HEK293 (cell line): Measurements from ENCODE around the gene SLC23A3.

ENCODE experiments used
- KLF16 ChIP-seq: fragments of 450-650 bp; formaldehyde crosslinking; IDR thresholded peaks from 2 replicates; pipeline ENCODE4 v1.5.1; 2017; ENCODE audit warnings: missing biosample characterization, missing genetic modification characterization
- KLF9 ChIP-seq: fragments of 450-650 bp; formaldehyde crosslinking; IDR thresholded peaks from 2 replicates; pipeline ENCODE4 v1.5.1; 2016; ENCODE audit warnings: missing biosample characterization, missing genetic modification characterization, low read depth
- MEIS1 ChIP-seq: sonication (generic); formaldehyde crosslinking; IDR thresholded peaks from 2 replicates; pipeline ENCODE4 v1.8.1; 2022; ENCODE audit warnings: missing genetic modification reagents, mild to moderate bottlenecking, borderline replicate concordance
- REPIN1 ChIP-seq: fragments of 450-650 bp; formaldehyde crosslinking; IDR thresholded peaks from 2 replicates; pipeline ENCODE4 v1.5.1; 2017; ENCODE audit warnings: missing biosample characterization, missing genetic modification characterization, low read depth
- WT1 ChIP-seq: fragments of 450-650 bp; formaldehyde crosslinking; IDR thresholded peaks from 2 replicates; pipeline ENCODE4 v1.5.1; 2016; ENCODE audit warnings: missing biosample characterization, missing genetic modification characterization
- ZBTB44 ChIP-seq: fragments of 450-650 bp; IDR thresholded peaks from 2 replicates; pipeline ENCODE4 v1.5.1; 2018; ENCODE audit warnings: missing biosample characterization, mild to moderate bottlenecking, missing genetic modification characterization
- ZBTB8A ChIP-seq: fragments of 450-650 bp; formaldehyde crosslinking; IDR thresholded peaks from 2 replicates; pipeline ENCODE4 v1.5.1; 2016; ENCODE audit warnings: missing biosample characterization, missing genetic modification characterization
- ZFP69B ChIP-seq: fragments of 450-650 bp; formaldehyde crosslinking; IDR thresholded peaks from 2 replicates; pipeline ENCODE4 v1.5.1; 2016; ENCODE audit warnings: missing biosample characterization, missing genetic modification characterization
- ZNF202 ChIP-seq: fragments of 450-650 bp; formaldehyde crosslinking; IDR thresholded peaks from 2 replicates; pipeline ENCODE4 v1.5.1; 2016; ENCODE audit warnings: missing biosample characterization, missing genetic modification characterization, borderline replicate concordance
- ZNF311 ChIP-seq: fragments of 450-650 bp; formaldehyde crosslinking; IDR thresholded peaks from 2 replicates; pipeline ENCODE4 v1.5.1; 2017; ENCODE audit warnings: missing biosample characterization, missing genetic modification characterization, borderline replicate concordance
- ZNF362 ChIP-seq: fragments of 450-650 bp; formaldehyde crosslinking; IDR thresholded peaks from 2 replicates; pipeline ENCODE4 v1.5.1; 2016; ENCODE audit warnings: missing biosample characterization, missing genetic modification characterization
- ZNF366 ChIP-seq: fragments of 450-650 bp; formaldehyde crosslinking; conservative IDR thresholded peaks from 2 replicates; pipeline ENCODE4 v1.5.1; 2016; ENCODE audit warnings: missing biosample characterization, missing genetic modification characterization
- ZNF404 ChIP-seq: fragments of 450-650 bp; formaldehyde crosslinking; IDR thresholded peaks from 2 replicates; pipeline ENCODE4 v1.5.1; 2017; ENCODE audit warnings: missing biosample characterization, missing genetic modification characterization
- ZNF555 ChIP-seq: fragments of 450-650 bp; formaldehyde crosslinking; conservative IDR thresholded peaks from 2 replicates; pipeline ENCODE4 v1.5.1; 2017; ENCODE audit warnings: missing biosample characterization, mild to moderate bottlenecking, missing genetic modification characterization, inconsistent platforms
- ZNF621 ChIP-seq: fragments of 450-650 bp; formaldehyde crosslinking; IDR thresholded peaks from 2 replicates; pipeline ENCODE4 v1.5.1; 2017; ENCODE audit warnings: missing biosample characterization, missing genetic modification characterization
- ZNF626 ChIP-seq: fragments of 450-650 bp; sonication (Bioruptor Pico); formaldehyde crosslinking; IDR thresholded peaks from 2 replicates; pipeline ENCODE4 v1.5.1; 2018; ENCODE audit warnings: missing biosample characterization, missing genetic modification characterization, inconsistent platforms
- ZNF707 ChIP-seq: fragments of 450-650 bp; formaldehyde crosslinking; IDR thresholded peaks from 2 replicates; pipeline ENCODE4 v1.5.1; 2016; ENCODE audit warnings: missing biosample characterization, missing genetic modification characterization
- ZNF776 ChIP-seq: fragments of 450-650 bp; formaldehyde crosslinking; IDR thresholded peaks from 2 replicates; pipeline ENCODE4 v1.5.0; 2017; ENCODE audit warnings: missing biosample characterization, missing genetic modification characterization, borderline replicate concordance
- ZNF777 ChIP-seq: fragments of 450-650 bp; formaldehyde crosslinking; IDR thresholded peaks from 2 replicates; pipeline ENCODE4 v1.5.1; 2017; ENCODE audit warnings: missing biosample characterization, missing genetic modification characterization, borderline replicate concordance
- ZNF792 ChIP-seq: fragments of 450-650 bp; formaldehyde crosslinking; IDR thresholded peaks from 2 replicates; pipeline ENCODE4 v1.5.1; 2016; ENCODE audit warnings: missing biosample characterization, missing genetic modification characterization
- ZSCAN16 ChIP-seq: fragments of 450-650 bp; formaldehyde crosslinking; IDR thresholded peaks from 2 replicates; pipeline ENCODE4 v1.5.1; 2016; ENCODE audit warnings: missing biosample characterization, missing genetic modification characterization
- TF ChIP-seq, protein P1 (sequence below): fragments of 450-650 bp; formaldehyde crosslinking; conservative IDR thresholded peaks from 2 replicates; pipeline ENCODE4 v1.5.1; 2016; ENCODE audit warnings: low read depth, missing biosample characterization, missing genetic modification characterization
- TF ChIP-seq, protein P2 (sequence below): fragments of 450-650 bp; formaldehyde crosslinking; conservative IDR thresholded peaks from 2 replicates; pipeline ENCODE4 v1.5.1; 2016; ENCODE audit warnings: low read depth, missing biosample characterization, missing genetic modification characterization
- TF ChIP-seq, protein P3 (sequence below): fragments of 450-650 bp; formaldehyde crosslinking; IDR thresholded peaks from 2 replicates; pipeline ENCODE4 v1.5.1; 2016; ENCODE audit warnings: missing biosample characterization, missing genetic modification characterization

The SLC23A3 gene

GRCh38 chr2:219176818-219177551 lies 7.2 kb upstream of the SLC23A3 start, which contains the start of gene CNPPD1 (continued):
- TF ChIP-seq, protein P1, sequence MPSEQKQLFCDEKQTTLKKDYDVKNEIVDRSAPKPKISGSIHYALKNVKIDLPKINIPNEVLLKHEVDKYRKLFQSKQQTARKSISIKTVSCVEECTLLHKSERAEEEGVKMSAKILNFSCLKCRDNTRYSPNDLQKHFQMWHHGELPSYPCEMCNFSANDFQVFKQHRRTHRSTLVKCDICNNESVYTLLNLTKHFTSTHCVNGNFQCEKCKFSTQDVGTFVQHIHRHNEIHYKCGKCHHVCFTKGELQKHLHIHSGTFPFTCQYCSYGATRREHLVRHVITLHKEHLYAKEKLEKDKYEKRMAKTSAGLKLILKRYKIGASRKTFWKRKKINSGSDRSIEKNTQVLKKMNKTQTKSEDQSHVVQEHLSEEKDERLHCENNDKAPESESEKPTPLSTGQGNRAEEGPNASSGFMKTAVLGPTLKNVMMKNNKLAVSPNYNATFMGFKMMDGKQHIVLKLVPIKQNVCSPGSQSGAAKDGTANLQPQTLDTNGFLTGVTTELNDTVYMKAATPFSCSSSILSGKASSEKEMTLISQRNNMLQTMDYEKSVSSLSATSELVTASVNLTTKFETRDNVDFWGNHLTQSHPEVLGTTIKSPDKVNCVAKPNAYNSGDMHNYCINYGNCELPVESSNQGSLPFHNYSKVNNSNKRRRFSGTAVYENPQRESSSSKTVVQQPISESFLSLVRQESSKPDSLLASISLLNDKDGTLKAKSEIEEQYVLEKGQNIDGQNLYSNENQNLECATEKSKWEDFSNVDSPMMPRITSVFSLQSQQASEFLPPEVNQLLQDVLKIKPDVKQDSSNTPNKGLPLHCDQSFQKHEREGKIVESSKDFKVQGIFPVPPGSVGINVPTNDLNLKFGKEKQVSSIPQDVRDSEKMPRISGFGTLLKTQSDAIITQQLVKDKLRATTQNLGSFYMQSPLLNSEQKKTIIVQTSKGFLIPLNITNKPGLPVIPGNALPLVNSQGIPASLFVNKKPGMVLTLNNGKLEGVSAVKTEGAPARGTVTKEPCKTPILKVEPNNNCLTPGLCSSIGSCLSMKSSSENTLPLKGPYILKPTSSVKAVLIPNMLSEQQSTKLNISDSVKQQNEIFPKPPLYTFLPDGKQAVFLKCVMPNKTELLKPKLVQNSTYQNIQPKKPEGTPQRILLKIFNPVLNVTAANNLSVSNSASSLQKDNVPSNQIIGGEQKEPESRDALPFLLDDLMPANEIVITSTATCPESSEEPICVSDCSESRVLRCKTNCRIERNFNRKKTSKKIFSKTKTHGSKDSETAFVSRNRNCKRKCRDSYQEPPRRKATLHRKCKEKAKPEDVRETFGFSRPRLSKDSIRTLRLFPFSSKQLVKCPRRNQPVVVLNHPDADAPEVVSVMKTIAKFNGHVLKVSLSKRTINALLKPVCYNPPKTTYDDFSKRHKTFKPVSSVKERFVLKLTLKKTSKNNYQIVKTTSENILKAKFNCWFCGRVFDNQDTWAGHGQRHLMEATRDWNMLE (tag by site-specific recombination), result no peak
- TF ChIP-seq KLF9 (tag by site-specific recombination), result peak; percentile 88; the same call in 1 of the 2 replicates
- TF ChIP-seq ZNF621, result no peak
- 0 out of 2 replicates have a peak, but pooled peaks have one; percentile 17 for TF ChIP-seq WT1 (tag by site-specific recombination)
- no peak for TF ChIP-seq ZSCAN16 (tag by site-specific recombination)
- no peak for TF ChIP-seq ZNF707
- no peak for TF ChIP-seq ZNF202 (tag by site-specific recombination)
- no peak for TF ChIP-seq ZNF311 (tag by site-specific recombination)
- TF ChIP-seq REPIN1 (tag by site-specific recombination), result no peak
- peak; percentile 50; the same call in 1 of the 2 replicates for TF ChIP-seq KLF16 (tag by site-specific recombination)
- TF ChIP-seq ZBTB8A (tag by site-specific recombination), result peak; percentile 99
- no peak for TF ChIP-seq ZNF362
- TF ChIP-seq ZNF777 (tag by site-specific recombination), result no peak
- no peak for TF ChIP-seq ZFP69B (tag by site-specific recombination)
- TF ChIP-seq, protein P2, sequence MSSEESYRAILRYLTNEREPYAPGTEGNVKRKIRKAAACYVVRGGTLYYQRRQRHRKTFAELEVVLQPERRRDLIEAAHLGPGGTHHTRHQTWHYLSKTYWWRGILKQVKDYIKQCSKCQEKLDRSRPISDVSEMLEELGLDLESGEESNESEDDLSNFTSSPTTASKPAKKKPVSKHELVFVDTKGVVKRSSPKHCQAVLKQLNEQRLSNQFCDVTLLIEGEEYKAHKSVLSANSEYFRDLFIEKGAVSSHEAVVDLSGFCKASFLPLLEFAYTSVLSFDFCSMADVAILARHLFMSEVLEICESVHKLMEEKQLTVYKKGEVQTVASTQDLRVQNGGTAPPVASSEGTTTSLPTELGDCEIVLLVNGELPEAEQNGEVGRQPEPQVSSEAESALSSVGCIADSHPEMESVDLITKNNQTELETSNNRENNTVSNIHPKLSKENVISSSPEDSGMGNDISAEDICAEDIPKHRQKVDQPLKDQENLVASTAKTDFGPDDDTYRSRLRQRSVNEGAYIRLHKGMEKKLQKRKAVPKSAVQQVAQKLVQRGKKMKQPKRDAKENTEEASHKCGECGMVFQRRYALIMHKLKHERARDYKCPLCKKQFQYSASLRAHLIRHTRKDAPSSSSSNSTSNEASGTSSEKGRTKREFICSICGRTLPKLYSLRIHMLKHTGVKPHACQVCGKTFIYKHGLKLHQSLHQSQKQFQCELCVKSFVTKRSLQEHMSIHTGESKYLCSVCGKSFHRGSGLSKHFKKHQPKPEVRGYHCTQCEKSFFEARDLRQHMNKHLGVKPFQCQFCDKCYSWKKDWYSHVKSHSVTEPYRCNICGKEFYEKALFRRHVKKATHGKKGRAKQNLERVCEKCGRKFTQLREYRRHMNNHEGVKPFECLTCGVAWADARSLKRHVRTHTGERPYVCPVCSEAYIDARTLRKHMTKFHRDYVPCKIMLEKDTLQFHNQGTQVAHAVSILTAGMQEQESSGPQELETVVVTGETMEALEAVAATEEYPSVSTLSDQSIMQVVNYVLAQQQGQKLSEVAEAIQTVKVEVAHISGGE, result peak; percentile 85
- TF ChIP-seq ZNF404 (tag by site-specific recombination), result no peak
- TF ChIP-seq ZNF792 (tag by site-specific recombination), result no peak
- TF ChIP-seq ZNF626 (tag by site-specific recombination), result no peak
- TF ChIP-seq ZNF555 (tag by site-specific recombination), result no peak
- TF ChIP-seq, protein P3, sequence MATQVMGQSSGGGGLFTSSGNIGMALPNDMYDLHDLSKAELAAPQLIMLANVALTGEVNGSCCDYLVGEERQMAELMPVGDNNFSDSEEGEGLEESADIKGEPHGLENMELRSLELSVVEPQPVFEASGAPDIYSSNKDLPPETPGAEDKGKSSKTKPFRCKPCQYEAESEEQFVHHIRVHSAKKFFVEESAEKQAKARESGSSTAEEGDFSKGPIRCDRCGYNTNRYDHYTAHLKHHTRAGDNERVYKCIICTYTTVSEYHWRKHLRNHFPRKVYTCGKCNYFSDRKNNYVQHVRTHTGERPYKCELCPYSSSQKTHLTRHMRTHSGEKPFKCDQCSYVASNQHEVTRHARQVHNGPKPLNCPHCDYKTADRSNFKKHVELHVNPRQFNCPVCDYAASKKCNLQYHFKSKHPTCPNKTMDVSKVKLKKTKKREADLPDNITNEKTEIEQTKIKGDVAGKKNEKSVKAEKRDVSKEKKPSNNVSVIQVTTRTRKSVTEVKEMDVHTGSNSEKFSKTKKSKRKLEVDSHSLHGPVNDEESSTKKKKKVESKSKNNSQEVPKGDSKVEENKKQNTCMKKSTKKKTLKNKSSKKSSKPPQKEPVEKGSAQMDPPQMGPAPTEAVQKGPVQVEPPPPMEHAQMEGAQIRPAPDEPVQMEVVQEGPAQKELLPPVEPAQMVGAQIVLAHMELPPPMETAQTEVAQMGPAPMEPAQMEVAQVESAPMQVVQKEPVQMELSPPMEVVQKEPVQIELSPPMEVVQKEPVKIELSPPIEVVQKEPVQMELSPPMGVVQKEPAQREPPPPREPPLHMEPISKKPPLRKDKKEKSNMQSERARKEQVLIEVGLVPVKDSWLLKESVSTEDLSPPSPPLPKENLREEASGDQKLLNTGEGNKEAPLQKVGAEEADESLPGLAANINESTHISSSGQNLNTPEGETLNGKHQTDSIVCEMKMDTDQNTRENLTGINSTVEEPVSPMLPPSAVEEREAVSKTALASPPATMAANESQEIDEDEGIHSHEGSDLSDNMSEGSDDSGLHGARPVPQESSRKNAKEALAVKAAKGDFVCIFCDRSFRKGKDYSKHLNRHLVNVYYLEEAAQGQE (tag by site-specific recombination), result peak; percentile 56; the same call in 1 of the 2 replicates
- TF ChIP-seq MEIS1 (CRISPR knock-in tag), result no peak
- TF ChIP-seq ZNF366, result no peak; the same call in 1 of the 2 replicates
- TF ChIP-seq ZBTB44 (tag by site-specific recombination), result no peak
- no peak for TF ChIP-seq ZNF776 (tag by site-specific recombination)
